Colonic mucosa (tissue), 4 donors: Measurements from ENCODE around the gene TNIK. TPM values are rescaled to one million over a fixed set of nuclear protein-coding genes. Genes with fewer than 3 reads are reported as not detected.

ENCODE experiments used
- DNase-seq: peaks from one replicate; pipeline ENCODE4 v3.0.0-alpha.2; 2020
- H3K27ac ChIP-seq: fragments of 200-600 bp; one replicate; pipeline ENCODE4 v1.8.0; 2021
- H3K27me3 ChIP-seq: fragments of 200-600 bp; one replicate; pipeline ENCODE4 v1.8.0; 2021
- H3K36me3 ChIP-seq: fragments of 200-600 bp; one replicate; pipeline ENCODE4 v1.8.0; 2021
- H3K4me1 ChIP-seq: fragments of 200-600 bp; one replicate; pipeline ENCODE4 v1.8.0; 2021; ENCODE audit warnings: mild to moderate bottlenecking
- H3K4me3 ChIP-seq: fragments of 200-600 bp; one replicate; pipeline ENCODE4 v1.8.0; 2021
- H3K9ac ChIP-seq, 2 donors: one replicate each; pipeline ENCODE4 v1.7.0; 2013; ENCODE audit warnings: control low read depth in 2 of 2, low read depth in 2 of 2, low read length in 2 of 2
- H3K9me3 ChIP-seq: fragments of 200-600 bp; one replicate; pipeline ENCODE4 v1.8.0; 2021
- CTCF ChIP-seq: fragments of 200-600 bp; IDR thresholded peaks from one replicate; pipeline ENCODE4 v1.8.0; 2022; ENCODE audit warnings: antibody characterized with exemption, mild to moderate bottlenecking
- intact Hi-C: fragments of 100-400 bp; cut with DNase I; formaldehyde crosslinking; loops from one replicate; pipeline ENCODE4 v1.14.1; 2022
- total RNA-seq, 2 donors: library from RNA; stranded (reverse); fragmentation: NEBNext Ultra II Directional in 1 of 2; extraction: Animal tissue kit (Norgen Biotek cat#: 25700) in 1 of 2; gene quantifications; one replicate each; pipeline ENCODE4 v1.2.1, GENCODE V29; 2021
- donor health status: healthy.
- donor health status: DM: no; HTN: no; CAD: no.
- donor health status: DM: no; HTN: no; CAD: no.

The TNIK gene
- total RNA-seq, 2 donors from 2014 or later = 19.9 to 30.9 TPM

DNA sequence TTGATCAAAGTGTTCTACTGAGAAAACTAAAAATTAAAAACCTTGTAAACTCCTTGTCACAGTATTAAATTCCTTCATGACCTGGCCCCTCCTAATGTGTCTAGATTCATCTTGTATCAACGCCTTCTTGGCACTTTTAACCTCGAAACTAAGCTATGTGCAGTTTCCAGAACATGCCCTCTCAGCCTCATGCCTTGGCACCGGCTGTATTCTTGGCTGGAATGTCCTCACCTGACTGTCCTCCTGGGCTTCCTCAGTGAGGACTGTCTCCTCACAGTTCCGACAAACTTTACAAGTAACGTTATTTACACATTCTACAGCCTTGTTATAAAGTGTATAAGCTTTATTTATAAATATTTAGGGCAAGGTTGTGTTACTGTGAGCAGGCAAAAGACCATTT lies 237.2 kb downstream of the TNIK start:
- H3K9ac ChIP-seq = no peak overlapping the region
- H3K27me3 ChIP-seq = no peaks in the 10 kb centered on the region
- H3K36me3 ChIP-seq = no peaks in the 10 kb centered on the region
- no peaks in the 10 kb centered on the region for H3K9me3 ChIP-seq
- intact Hi-C loops = no loop called here
- DNase-seq = no peak
- no peak overlapping the region for H3K27ac ChIP-seq
- H3K4me1 ChIP-seq = no peaks in the 10 kb centered on the region
- no peak for TF ChIP-seq CTCF
- no peak overlapping the region for H3K4me3 ChIP-seq

DNA sequence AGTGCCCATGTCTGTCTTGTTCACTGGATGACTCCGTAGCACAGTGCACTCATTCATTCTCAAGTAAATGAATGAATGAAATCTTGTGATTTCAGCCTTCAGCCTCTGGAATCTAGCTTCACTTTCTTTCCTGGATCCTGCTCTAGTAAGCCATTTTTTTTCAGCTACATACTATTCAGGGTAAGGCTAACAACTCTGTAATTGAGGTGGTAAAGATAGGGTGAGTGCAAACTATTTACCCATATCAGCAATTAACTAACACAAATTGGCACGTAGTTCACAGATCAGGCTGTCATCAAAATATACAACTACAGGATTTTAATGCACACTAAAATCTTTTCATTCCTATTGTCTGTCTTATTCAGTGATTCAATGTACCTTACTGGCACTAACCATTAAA lies 238.6 kb downstream of the TNIK start:
- TF ChIP-seq CTCF = no peak
- Histone ChIP-seq H3K36me3 (no peaks in the 10 kb centered on the region), H3K9ac (no peak overlapping the region), H3K27me3 (no peaks in the 10 kb centered on the region), H3K27ac (no peak overlapping the region), H3K9me3 (no peaks in the 10 kb centered on the region), H3K4me3 (no peak overlapping the region), H3K4me1 (no peaks in the 10 kb centered on the region)
- intact Hi-C loops = no loop called here
- no peak for DNase-seq

GRCh38 chr3:171221104-171221503 lies 239.1 kb downstream of the TNIK start:
- Histone ChIP-seq H3K9me3 (no peaks in the 10 kb centered on the region), H3K27me3 (no peaks in the 10 kb centered on the region), H3K9ac (no peak overlapping the region), H3K4me3 (no peak overlapping the region), H3K36me3 (no peaks in the 10 kb centered on the region), H3K27ac (no peak overlapping the region), H3K4me1 (no peaks in the 10 kb centered on the region)
- no peak for DNase-seq
- no peak for TF ChIP-seq CTCF
- intact Hi-C loops = no loop called here

- no peak for DNase-seq
- intact Hi-C loops = no loop called here
- no peak overlapping the region for H3K4me3 ChIP-seq
- H3K4me1 ChIP-seq = no peaks in the 10 kb centered on the region
- no peak overlapping the region for H3K9ac ChIP-seq
- H3K9me3 ChIP-seq = no peaks in the 10 kb centered on the region
- H3K27me3 ChIP-seq = no peaks in the 10 kb centered on the region
- no peaks in the 10 kb centered on the region for H3K36me3 ChIP-seq
- TF ChIP-seq CTCF = no peak
- no peak overlapping the region for H3K27ac ChIP-seq
Observed at GRCh38 chr3:171219258-171219657, 240.9 kb downstream of the TNIK start.

DNA sequence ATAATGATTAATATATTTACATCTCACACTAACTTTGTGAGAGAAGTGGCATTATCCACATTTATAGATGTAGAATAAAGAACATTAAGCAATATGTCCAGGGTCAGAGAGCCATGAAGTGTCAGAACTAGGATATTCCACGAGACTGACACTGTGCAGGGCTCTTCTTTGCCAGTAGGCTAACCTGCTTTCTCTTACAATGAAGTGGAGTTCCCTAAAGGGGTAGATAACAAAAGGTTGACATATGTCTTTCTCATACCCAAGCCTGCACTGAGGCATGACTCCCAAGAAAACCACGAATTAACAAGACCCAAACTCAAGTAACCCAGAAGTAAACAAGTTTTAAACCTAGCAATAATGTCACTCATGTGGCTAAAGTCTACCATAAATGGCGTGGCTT lies 242.1 kb downstream of the TNIK start:
- H3K27ac ChIP-seq = no peak overlapping the region
- intact Hi-C loops = no loop called here
- no peak overlapping the region for H3K4me3 ChIP-seq
- H3K9ac ChIP-seq = no peak overlapping the region
- no peaks in the 10 kb centered on the region for H3K4me1 ChIP-seq
- no peaks in the 10 kb centered on the region for H3K27me3 ChIP-seq
- no peaks in the 10 kb centered on the region for H3K36me3 ChIP-seq
- no peak for TF ChIP-seq CTCF
- H3K9me3 ChIP-seq = no peaks in the 10 kb centered on the region
- DNase-seq = no peak

- TF ChIP-seq CTCF = no peak
- no peak overlapping the region for H3K27ac ChIP-seq
- H3K9me3 ChIP-seq = no peaks in the 10 kb centered on the region
- H3K9ac ChIP-seq = no peak overlapping the region
- no peak overlapping the region for H3K4me3 ChIP-seq
- H3K27me3 ChIP-seq = no peaks in the 10 kb centered on the region
- no peak for DNase-seq
- H3K4me1 ChIP-seq = no peaks in the 10 kb centered on the region
- intact Hi-C loops = no loop called here
- no peaks in the 10 kb centered on the region for H3K36me3 ChIP-seq
Observed at GRCh38 chr3:171213907-171214306, 246.3 kb downstream of the TNIK start.
